OCI-LY7 (cell line): ENCODE measurements around the gene DDI1.

Experiments used
- EZH2phosphoT487 ChIP-seq: fragments of 200-600 bp; sonication (generic); IDR thresholded peaks from 2 replicates; pipeline ENCODE4 v1.6.1; 2018; ENCODE audit warnings: low read depth, borderline replicate concordance, mild to moderate bottlenecking, mixed run types, antibody characterized with exemption, low read length, moderate library complexity, mixed read lengths
- TF ChIP-seq, protein P1 (sequence below): fragments of 200-600 bp; sonication (generic); conservative IDR thresholded peaks from 2 replicates; pipeline ENCODE4 v1.5.1; 2014; ENCODE audit warnings: mild to moderate bottlenecking, antibody characterized with exemption, low read length, moderate library complexity, mixed read lengths

DNA sequence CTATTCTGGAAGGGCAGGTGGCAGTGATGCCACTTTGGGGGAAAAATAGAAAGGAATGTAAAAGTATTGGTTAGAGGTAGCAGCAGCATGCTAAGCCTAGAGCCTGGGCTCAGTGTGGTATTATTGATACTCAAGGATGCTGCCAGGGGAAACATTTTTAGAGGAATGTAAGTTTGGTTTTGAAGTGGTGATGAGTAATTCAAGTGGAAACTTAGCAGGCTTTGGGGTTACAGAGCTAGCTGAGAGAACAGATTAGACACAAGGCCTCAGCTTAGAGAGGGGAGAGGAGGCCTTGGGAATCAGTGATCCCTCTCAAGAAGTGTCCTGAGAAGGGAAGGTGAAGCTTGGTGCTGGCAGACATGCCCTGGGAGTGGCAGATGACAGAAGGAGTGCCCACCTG lies 32.9 kb upstream of the DDI1 start:
- TF ChIP-seq, protein P1, sequence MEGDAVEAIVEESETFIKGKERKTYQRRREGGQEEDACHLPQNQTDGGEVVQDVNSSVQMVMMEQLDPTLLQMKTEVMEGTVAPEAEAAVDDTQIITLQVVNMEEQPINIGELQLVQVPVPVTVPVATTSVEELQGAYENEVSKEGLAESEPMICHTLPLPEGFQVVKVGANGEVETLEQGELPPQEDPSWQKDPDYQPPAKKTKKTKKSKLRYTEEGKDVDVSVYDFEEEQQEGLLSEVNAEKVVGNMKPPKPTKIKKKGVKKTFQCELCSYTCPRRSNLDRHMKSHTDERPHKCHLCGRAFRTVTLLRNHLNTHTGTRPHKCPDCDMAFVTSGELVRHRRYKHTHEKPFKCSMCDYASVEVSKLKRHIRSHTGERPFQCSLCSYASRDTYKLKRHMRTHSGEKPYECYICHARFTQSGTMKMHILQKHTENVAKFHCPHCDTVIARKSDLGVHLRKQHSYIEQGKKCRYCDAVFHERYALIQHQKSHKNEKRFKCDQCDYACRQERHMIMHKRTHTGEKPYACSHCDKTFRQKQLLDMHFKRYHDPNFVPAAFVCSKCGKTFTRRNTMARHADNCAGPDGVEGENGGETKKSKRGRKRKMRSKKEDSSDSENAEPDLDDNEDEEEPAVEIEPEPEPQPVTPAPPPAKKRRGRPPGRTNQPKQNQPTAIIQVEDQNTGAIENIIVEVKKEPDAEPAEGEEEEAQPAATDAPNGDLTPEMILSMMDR: no peak
- no peak for TF ChIP-seq EZH2phosphoT487
